ENCODE measurements around the gene FAM131C.
A peak's percentile ranks its signal among the peaks of the same experiment; 100 is the strongest.

Gene FAM131C

DNA sequence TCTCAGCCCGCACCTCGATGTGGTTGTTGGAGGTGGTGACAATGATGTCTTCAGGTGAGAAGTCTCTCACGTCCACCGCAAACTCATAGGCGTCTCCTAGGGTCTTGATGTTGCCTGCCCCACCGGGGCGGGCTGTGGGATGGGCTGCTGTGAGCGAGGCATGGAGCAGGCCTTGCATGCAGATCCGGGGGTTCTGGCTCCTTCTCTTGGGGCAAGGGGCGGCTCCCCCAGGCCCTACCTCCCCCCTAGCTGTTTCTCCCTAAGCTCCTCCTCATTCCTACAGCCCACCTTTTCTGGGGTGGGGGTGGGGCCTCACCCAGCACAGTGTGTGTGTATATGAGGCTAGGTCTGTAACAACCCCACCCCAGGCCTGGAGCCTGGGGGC, 56.4 kb downstream of the FAM131C start:
- peaks cover 0 to 94% (median 30%) of the 10 kb centered on the region in 3 experiments for H3K27me3 ChIP-seq (ENCODE audit: control insufficient read depth in 3 of 3, insufficient read depth in 3 of 3, low read depth in 1 of 3, low read length in 3 of 3)
- H3K4me2 ChIP-seq (ENCODE audit: insufficient read depth, low read length, poor library complexity, severe bottlenecking), result no peak overlapping the region
- H3K4me1 ChIP-seq (ENCODE audit: control insufficient read depth in 2 of 2, insufficient read depth in 1 of 2, low read depth in 1 of 2, low read length in 2 of 2), result peaks cover 11 to 22% of the 10 kb centered on the region in 2 donors
- peak overlapping the region; percentile 21 for H3K14ac ChIP-seq (ENCODE audit: low read length)
- H3K9ac ChIP-seq (ENCODE audit: low read depth, low read length, poor library complexity), result no peak overlapping the region
- H4K8ac ChIP-seq (ENCODE audit: low read depth, low read length), result no peak overlapping the region
- H3K36me3 ChIP-seq (replicated peaks in 1 of 2; ENCODE audit: control insufficient read depth in 2 of 2, insufficient read depth in 2 of 2, low read length in 2 of 2), result no peaks in the 10 kb centered on the region
- no peak overlapping the region for H3K4me3 ChIP-seq (ENCODE audit: low read length in 2 of 2)
- no peak overlapping the region for H2BK12ac ChIP-seq (ENCODE audit: low read length)
- H3K79me1 ChIP-seq (ENCODE audit: low read depth, low read length), result peaks cover 2% of the 10 kb centered on the region
- peak overlapping the region; percentile 47 for H2AK5ac ChIP-seq (ENCODE audit: low read depth, low read length)
- no peak overlapping the region for H3K4ac ChIP-seq (ENCODE audit: low read length)
- H3K27ac ChIP-seq (replicated peaks; ENCODE audit: low read length), result no peak overlapping the region
- no peaks in the 10 kb centered on the region for H3K9me3 ChIP-seq (replicated peaks in 1 of 2; ENCODE audit: control insufficient read depth in 2 of 2, insufficient read depth in 1 of 2, low read depth in 1 of 2, low read length in 2 of 2)
- peak overlapping the region; percentile 11 for H3K18ac ChIP-seq (ENCODE audit: low read length)
- no peak overlapping the region for H2BK5ac ChIP-seq (ENCODE audit: low read length)
- WGBS, 2 donors (ENCODE audit: extremely low coverage in 2 of 2, insufficient read length in 2 of 2, insufficient replicate concordance in 1 of 2), result no CpG with 5 or more reads among the region's 10 CpGs
- H3K23ac ChIP-seq (ENCODE audit: low read depth, low read length, poor library complexity), result no peak overlapping the region
- no peak for DNase-seq (ENCODE audit: low spot score)
- H2BK15ac ChIP-seq (ENCODE audit: low read length), result peak overlapping the region; percentile 87
- H4K91ac ChIP-seq (ENCODE audit: low read depth, low read length, poor library complexity), result no peak overlapping the region
- H2BK120ac ChIP-seq (ENCODE audit: low read depth, low read length), result no peak overlapping the region
- H2AFZ ChIP-seq (ENCODE audit: low read length), result no peak overlapping the region

DNA sequence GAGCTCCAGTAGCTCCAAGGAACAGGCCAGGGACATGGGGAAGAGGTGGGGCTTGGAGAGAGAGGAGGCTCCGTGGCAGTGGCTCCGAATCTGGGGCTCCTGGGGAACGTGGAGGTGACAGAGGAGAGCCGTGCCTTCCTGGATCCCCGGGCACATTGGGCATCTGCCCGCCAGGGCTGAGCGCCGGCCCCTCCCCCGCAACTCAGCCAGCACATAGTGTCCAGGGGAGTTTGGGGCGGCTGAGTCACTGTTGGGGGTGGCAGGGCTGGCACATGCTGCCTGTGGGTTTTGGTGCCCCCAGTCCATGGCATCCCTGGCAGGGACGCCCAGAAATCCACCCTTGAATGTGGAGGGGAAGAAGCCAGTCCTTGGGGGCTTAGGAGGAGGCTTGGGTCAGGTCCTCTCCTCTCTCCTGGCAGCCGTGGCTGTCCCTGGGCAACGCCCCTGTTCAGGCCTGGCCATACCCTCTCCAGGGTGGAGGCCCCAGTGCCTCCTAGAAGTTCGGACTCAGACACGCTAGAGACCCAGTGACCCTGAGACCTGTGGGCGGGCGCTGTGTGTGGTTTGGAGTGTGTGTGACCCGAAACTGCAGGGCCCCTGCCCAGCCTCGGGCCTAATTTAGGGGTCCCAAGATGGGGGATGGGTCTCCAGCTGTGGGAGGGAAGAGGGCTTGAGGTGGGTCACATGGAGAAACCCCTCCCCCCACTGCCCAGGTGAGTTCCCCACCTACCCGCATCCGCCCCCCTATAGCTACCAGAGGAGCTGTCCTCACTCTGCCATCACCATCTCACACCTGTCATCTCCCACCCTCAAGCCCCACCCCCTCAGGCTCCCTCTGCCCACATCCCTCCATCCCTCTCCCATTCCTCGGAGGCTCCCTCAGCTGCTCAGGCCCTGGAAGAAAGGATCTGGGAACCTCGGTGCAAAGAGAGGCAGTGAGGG, 57.2 kb downstream of the FAM131C start:
- DNase-seq (ENCODE audit: low spot score), result no peak
- peak overlapping the region; percentile 71 for H3K14ac ChIP-seq (ENCODE audit: low read length)
- peaks cover 11 to 22% of the 10 kb centered on the region in 2 donors for H3K4me1 ChIP-seq (ENCODE audit: control insufficient read depth in 2 of 2, insufficient read depth in 1 of 2, low read depth in 1 of 2, low read length in 2 of 2)
- H2BK120ac ChIP-seq (ENCODE audit: low read depth, low read length), result peak overlapping the region; percentile 52
- peaks cover 2% of the 10 kb centered on the region for H3K79me1 ChIP-seq (ENCODE audit: low read depth, low read length)
- peak overlapping the region; percentile 19 for H2BK12ac ChIP-seq (ENCODE audit: low read length)
- no peak overlapping the region for H4K8ac ChIP-seq (ENCODE audit: low read depth, low read length)
- no peak overlapping the region for H3K4ac ChIP-seq (ENCODE audit: low read length)
- no peaks in the 10 kb centered on the region for H3K9me3 ChIP-seq (replicated peaks in 1 of 2; ENCODE audit: control insufficient read depth in 2 of 2, insufficient read depth in 1 of 2, low read depth in 1 of 2, low read length in 2 of 2)
- H2BK5ac ChIP-seq (ENCODE audit: low read length), result peak overlapping the region; percentile 22
- no peak overlapping the region for H3K4me3 ChIP-seq (ENCODE audit: low read length in 2 of 2)
- peaks cover 0 to 91% (median 31%) of the 10 kb centered on the region in 3 experiments for H3K27me3 ChIP-seq (ENCODE audit: control insufficient read depth in 3 of 3, insufficient read depth in 3 of 3, low read depth in 1 of 3, low read length in 3 of 3)
- WGBS, 2 donors (ENCODE audit: extremely low coverage in 2 of 2, insufficient read length in 2 of 2, insufficient replicate concordance in 1 of 2), result no CpG with 5 or more reads among the region's 23 CpGs
- H2AFZ ChIP-seq (ENCODE audit: low read length), result no peak overlapping the region
- peak overlapping the region; percentile 87 for H2BK15ac ChIP-seq (ENCODE audit: low read length)
- peak overlapping the region; percentile 93 for H2AK5ac ChIP-seq (ENCODE audit: low read depth, low read length)
- no peak overlapping the region for H3K9ac ChIP-seq (ENCODE audit: low read depth, low read length, poor library complexity)
- peak overlapping the region; percentile 37 for H3K23ac ChIP-seq (ENCODE audit: low read depth, low read length, poor library complexity)
- no peak overlapping the region for H4K91ac ChIP-seq (ENCODE audit: low read depth, low read length, poor library complexity)
- no peak overlapping the region for H3K4me2 ChIP-seq (ENCODE audit: insufficient read depth, low read length, poor library complexity, severe bottlenecking)
- H3K36me3 ChIP-seq (replicated peaks in 1 of 2; ENCODE audit: control insufficient read depth in 2 of 2, insufficient read depth in 2 of 2, low read length in 2 of 2), result no peaks in the 10 kb centered on the region
- peak overlapping the region; percentile 19 for H3K18ac ChIP-seq (ENCODE audit: low read length)
- no peak overlapping the region for H3K27ac ChIP-seq (replicated peaks; ENCODE audit: low read length)

DNA sequence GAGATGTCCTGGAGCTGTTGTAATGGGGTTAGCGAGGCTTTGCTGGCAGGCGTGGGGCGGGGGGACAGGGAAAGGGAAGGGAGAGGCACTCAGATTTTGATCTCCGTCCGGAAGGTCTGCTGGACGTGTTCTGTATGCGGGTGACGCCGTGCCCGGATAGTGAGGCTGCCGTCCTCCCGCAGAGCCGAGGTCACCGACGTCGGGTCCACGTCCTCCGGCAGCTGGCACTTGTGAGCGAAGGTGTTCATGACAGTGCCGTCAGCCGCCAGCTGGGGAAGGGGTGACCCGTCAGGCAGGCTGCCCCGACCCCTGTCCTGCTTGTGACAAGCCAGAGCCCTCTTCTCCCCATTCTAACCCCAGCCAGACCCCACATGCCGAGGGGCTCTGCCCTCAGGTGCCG, 58.0 kb downstream of the FAM131C start:
- Histone ChIP-seq H3K4me1 (ENCODE audit: control insufficient read depth in 2 of 2, insufficient read depth in 1 of 2, low read depth in 1 of 2, low read length in 2 of 2) (peaks cover 11 to 22% of the 10 kb centered on the region in 2 donors), H3K9me3 (replicated peaks in 1 of 2; ENCODE audit: control insufficient read depth in 2 of 2, insufficient read depth in 1 of 2, low read depth in 1 of 2, low read length in 2 of 2) (no peaks in the 10 kb centered on the region), H3K36me3 (replicated peaks in 1 of 2; ENCODE audit: control insufficient read depth in 2 of 2, insufficient read depth in 2 of 2, low read length in 2 of 2) (no peaks in the 10 kb centered on the region), H3K4me2 (ENCODE audit: insufficient read depth, low read length, poor library complexity, severe bottlenecking) (no peak overlapping the region), H3K4me3 (ENCODE audit: low read length in 2 of 2) (no peak overlapping the region), H2BK120ac (ENCODE audit: low read depth, low read length) (peak overlapping the region; percentile 52), H3K27me3 (ENCODE audit: control insufficient read depth in 3 of 3, insufficient read depth in 3 of 3, low read depth in 1 of 3, low read length in 3 of 3) (peaks cover 0 to 89% (median 31%) of the 10 kb centered on the region in 3 experiments), H3K23ac (ENCODE audit: low read depth, low read length, poor library complexity) (peak overlapping the region; percentile 37), H4K8ac (ENCODE audit: low read depth, low read length) (no peak overlapping the region), H4K91ac (ENCODE audit: low read depth, low read length, poor library complexity) (no peak overlapping the region), H3K79me1 (ENCODE audit: low read depth, low read length) (peaks cover 2% of the 10 kb centered on the region), H3K27ac (replicated peaks; ENCODE audit: low read length) (no peak overlapping the region), H2BK15ac (ENCODE audit: low read length) (peak overlapping the region; percentile 7), H3K9ac (ENCODE audit: low read depth, low read length, poor library complexity) (no peak overlapping the region), H2AK5ac (ENCODE audit: low read depth, low read length) (peak overlapping the region; percentile 93), H3K4ac (ENCODE audit: low read length) (no peak overlapping the region), H3K14ac (ENCODE audit: low read length) (peak overlapping the region; percentile 92), H2AFZ (ENCODE audit: low read length) (no peak overlapping the region), H3K18ac (ENCODE audit: low read length) (peak overlapping the region; percentile 72), H2BK12ac (ENCODE audit: low read length) (no peak overlapping the region), H2BK5ac (ENCODE audit: low read length) (no peak overlapping the region)
- no peak for DNase-seq (ENCODE audit: low spot score)
- WGBS, 2 donors (ENCODE audit: extremely low coverage in 2 of 2, insufficient read length in 2 of 2, insufficient replicate concordance in 1 of 2), result no CpG with 5 or more reads among the region's 25 CpGs

All from neuronal stem cell (in vitro differentiated cells).